PC-3 (cell line): ENCODE measurements around the gene R3HDML.

Experiments
- EZH2phosphoT487 ChIP-seq: fragments of 300-600 bp; sonication (generic); IDR thresholded peaks from 2 replicates; pipeline ENCODE4 v1.6.1; 2018; ENCODE audit warnings: mild to moderate bottlenecking, antibody characterized with exemption, low read length, borderline replicate concordance
- TF ChIP-seq, protein P1 (sequence below): fragments of 300-600 bp; sonication (generic); conservative IDR thresholded peaks from 2 replicates; pipeline ENCODE4 v1.5.1; 2017; ENCODE audit warnings: antibody characterized with exemption, low read depth, mild to moderate bottlenecking, low read length

DNA sequence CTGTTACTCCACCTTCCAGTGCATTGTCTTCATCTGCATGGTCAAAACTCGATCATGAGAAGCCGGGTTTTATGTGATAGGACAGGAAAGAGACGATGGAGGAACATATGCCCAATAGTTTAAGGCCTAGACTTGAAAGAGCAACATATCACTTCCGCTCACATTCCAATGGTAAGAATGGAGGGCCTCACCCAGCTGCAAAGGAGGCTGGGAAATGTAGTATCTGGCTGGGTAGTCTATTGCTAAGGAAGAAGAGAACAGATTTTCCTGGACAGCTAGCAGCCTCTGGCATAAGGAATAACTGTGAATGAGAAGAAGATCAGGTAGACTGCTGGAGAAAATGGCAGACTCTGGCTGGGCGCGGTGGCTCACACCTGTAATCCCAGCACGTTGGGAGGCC is 45.1 kb upstream of the R3HDML start:
- TF ChIP-seq, protein P1, sequence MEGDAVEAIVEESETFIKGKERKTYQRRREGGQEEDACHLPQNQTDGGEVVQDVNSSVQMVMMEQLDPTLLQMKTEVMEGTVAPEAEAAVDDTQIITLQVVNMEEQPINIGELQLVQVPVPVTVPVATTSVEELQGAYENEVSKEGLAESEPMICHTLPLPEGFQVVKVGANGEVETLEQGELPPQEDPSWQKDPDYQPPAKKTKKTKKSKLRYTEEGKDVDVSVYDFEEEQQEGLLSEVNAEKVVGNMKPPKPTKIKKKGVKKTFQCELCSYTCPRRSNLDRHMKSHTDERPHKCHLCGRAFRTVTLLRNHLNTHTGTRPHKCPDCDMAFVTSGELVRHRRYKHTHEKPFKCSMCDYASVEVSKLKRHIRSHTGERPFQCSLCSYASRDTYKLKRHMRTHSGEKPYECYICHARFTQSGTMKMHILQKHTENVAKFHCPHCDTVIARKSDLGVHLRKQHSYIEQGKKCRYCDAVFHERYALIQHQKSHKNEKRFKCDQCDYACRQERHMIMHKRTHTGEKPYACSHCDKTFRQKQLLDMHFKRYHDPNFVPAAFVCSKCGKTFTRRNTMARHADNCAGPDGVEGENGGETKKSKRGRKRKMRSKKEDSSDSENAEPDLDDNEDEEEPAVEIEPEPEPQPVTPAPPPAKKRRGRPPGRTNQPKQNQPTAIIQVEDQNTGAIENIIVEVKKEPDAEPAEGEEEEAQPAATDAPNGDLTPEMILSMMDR = no peak
- no peak for TF ChIP-seq EZH2phosphoT487
